K562 (cell line): Measurements from ENCODE around the gene ITGAD. TPM values are rescaled to one million over a fixed set of nuclear protein-coding genes. Genes with fewer than 3 reads are reported as not detected.
A peak's percentile ranks its signal among the peaks of the same experiment; 100 is the strongest.

Source experiments
- ATAC-seq: fragments of 200-7000 bp; cut with Tn5 transposase; 3 replicates; pipeline ENCODE4 v1.9.1; 2020; ENCODE audit warnings: moderate library complexity
- BruUV-seq: library from RNA; stranded (reverse); fragments of 400-500 nt; replicated peaks from 2 replicates; lab custom pipeline; 2021; lab: Mats Ljungman, UMichigan
- CTCF ChIA-PET: fragments of 300-600 bp; formaldehyde crosslinking; extraction: SDS; loops from one replicate; lab custom pipeline; 2021; ENCODE audit warnings: low intra/inter-chr PET ratio; lab: Yijun Ruan, JAX
- POLR2A ChIA-PET: fragments of 300-600, 350-650 bp; sonication (Branson Sonifier 250); formaldehyde crosslinking; extraction: SDS; loops from one replicate; lab custom pipeline; 2021; ENCODE audit warnings: antibody characterized with exemption, inconsistent platforms; lab: Yijun Ruan, JAX
- DNase-seq, 4 experiments: peaks; one replicate each; pipeline versions ENCODE4 v3.0.0 to v3.0.0-alpha.2; 2011 to 2018; ENCODE audit warnings: low spot score in 3 of 4, mixed read lengths in 3 of 4; ENCODE audit errors: extremely low read depth in 1 of 4
- FAIRE-seq: peaks from 2 replicates; lab custom pipeline; 2011; peaks lifted over from hg19 to GRCh38; lab: Jason Lieb, UNC
- H2AFZ ChIP-seq: 2 replicates; pipeline ENCODE4 v1.6.0; 2011; ENCODE audit warnings: low read depth, low read length, control low read depth, inconsistent platforms
- H3K27ac ChIP-seq: fragments of 200-600 bp; 3 replicates; pipeline ENCODE4 v1.8.0; 2011; ENCODE audit warnings: low read depth, mild to moderate bottlenecking, control low read depth, inconsistent platforms, low read length, moderate library complexity, mixed read lengths; ENCODE audit errors: extremely low read depth
- H3K27me3 ChIP-seq, 2 experiments: fragments of 300-600 bp in 1 of 2; 2 replicates in 1 of 2; 3 replicates in 1 of 2; pipeline versions ENCODE4 v1.6.0 to v1.8.0; 2011; ENCODE audit warnings: inconsistent platforms in 2 of 2, low read length in 2 of 2, mild to moderate bottlenecking in 1 of 2, mixed read lengths in 1 of 2, moderate library complexity in 1 of 2; ENCODE audit not compliant: control insufficient read depth in 2 of 2, insufficient read depth in 2 of 2
- H3K36me3 ChIP-seq: fragments of 300-600 bp; 3 replicates; pipeline ENCODE4 v1.8.0; 2011; ENCODE audit warnings: mild to moderate bottlenecking, low read length, inconsistent platforms; ENCODE audit not compliant: control insufficient read depth, insufficient read depth
- H3K4me1 ChIP-seq, 2 experiments: fragments of 200-600 bp in 1 of 2; replicated peaks in 1 of 2; 2 replicates in 1 of 2; 3 replicates in 1 of 2; pipeline versions ENCODE4 v1.5.1 to v1.8.0; 2011; ENCODE audit warnings: inconsistent platforms in 2 of 2, low read length in 2 of 2, mild to moderate bottlenecking in 1 of 2, mixed read lengths in 1 of 2, moderate library complexity in 1 of 2; ENCODE audit not compliant: control insufficient read depth in 2 of 2, insufficient read depth in 2 of 2
- H3K4me2 ChIP-seq: 2 replicates; pipeline ENCODE4 v1.6.1; 2011; ENCODE audit warnings: low read length, control low read depth, inconsistent platforms, mixed read lengths; ENCODE audit not compliant: insufficient read depth
- H3K4me3 ChIP-seq: fragments of 200-600 bp; sonication (generic), shearing (Covaris generic); 2 replicates; pipeline ENCODE4 v1.5.1; 2016; ENCODE audit warnings: control low read depth, inconsistent platforms
- H3K79me2 ChIP-seq: fragments of 200-600 bp; 3 replicates; pipeline ENCODE4 v1.8.0; 2011; ENCODE audit warnings: low read length, inconsistent platforms; ENCODE audit not compliant: control insufficient read depth, insufficient read depth
- H3K9ac ChIP-seq, 2 experiments: 2 replicates each; pipeline versions ENCODE4 v1.6.0 to v1.6.1; 2011; ENCODE audit warnings: low read depth in 2 of 2, low read length in 2 of 2, control low read depth in 1 of 2, inconsistent platforms in 1 of 2, mild to moderate bottlenecking in 1 of 2, mixed read lengths in 1 of 2; ENCODE audit not compliant: insufficient read depth in 1 of 2
- H3K9me1 ChIP-seq: one replicate; pipeline ENCODE4 v1.6.0; 2011; ENCODE audit warnings: inconsistent platforms, mild to moderate bottlenecking, low read length, moderate library complexity; ENCODE audit not compliant: control insufficient read depth, insufficient read depth
- H3K9me3 ChIP-seq: replicated peaks from 2 replicates; pipeline ENCODE4 v1.5.1; 2011; ENCODE audit warnings: low read depth, low read length, inconsistent platforms; ENCODE audit not compliant: control insufficient read depth, insufficient read depth
- H4K20me1 ChIP-seq: replicated peaks from 2 replicates; pipeline ENCODE4 v1.6.1; 2011; ENCODE audit warnings: low read length, inconsistent platforms, mixed read lengths; ENCODE audit not compliant: control insufficient read depth, insufficient read depth
- DIDO1 ChIP-seq: fragments of 450-650 bp; IDR thresholded peaks from 2 replicates; pipeline ENCODE4 v1.6.1; 2016; ENCODE audit warnings: low read depth, missing biosample characterization, missing genetic modification characterization
- POLR2G ChIP-seq: fragments of 200-400 bp; formaldehyde crosslinking; IDR thresholded peaks from 2 replicates; pipeline ENCODE4 v1.6.1; 2017; ENCODE audit warnings: low read depth, mild to moderate bottlenecking, antibody characterized with exemption, low read length, moderate library complexity
- RBFOX2 ChIP-seq: fragments of 200-400 bp; formaldehyde crosslinking; IDR thresholded peaks from 2 replicates; pipeline ENCODE4 v1.6.1; 2017; ENCODE audit warnings: low read depth, mild to moderate bottlenecking, low read length, moderate library complexity
- VEZF1 ChIP-seq: fragments of 200-800 bp; sonication (Bioruptor generic); IDR thresholded peaks from 2 replicates; pipeline ENCODE4 v1.6.1; 2017; ENCODE audit warnings: missing genetic modification characterization, missing compliant biosample characterization
- WGBS: fragments of 100-300 bp; shearing (Covaris generic); methylation state at CpG from one replicate; pipeline ENCODE4 v1.1.6; 2016; ENCODE audit warnings: low coverage, mixed read lengths; ENCODE audit not compliant: insufficient coverage; ENCODE audit errors: missing lambda C conversion rate; 5-methylcytosine and 5-hydroxymethylcytosine counted together
- in situ Hi-C: fragments of 300-500 bp; cut with MboI; formaldehyde crosslinking; loops from 4 replicates; pipeline ENCODE4 v1.15.0; 2018; ENCODE audit warnings: inconsistent platforms, mixed read lengths
- intact Hi-C: fragments of 100-400 bp; cut with micrococcal nuclease; formaldehyde crosslinking; loops from 2 replicates; pipeline ENCODE4 v1.14.2; 2022
- polyA plus RNA-seq, 8 experiments: library from polyadenylated mRNA; depleted of rRNA in 4 of 8; stranded (reverse) in 5 of 8; unstranded in 3 of 8; fragments of >200 nt; fragmentation: Nextera tagmentation in 2 of 8; fragmentation: Illumina TruSeq in 1 of 8; extraction: Ambion mirVana in 2 of 8; extraction: Trizol in 1 of 8; gene quantifications; 2 replicates each; pipeline versions ENCODE4 v1.2.1 to v1.2.3, GENCODE V29; 2011 to 2014; ENCODE audit warnings: inconsistent platforms in 1 of 8, missing spikeins in 1 of 8
- total RNA-seq, 7 experiments: library from RNA; depleted of rRNA in 6 of 7; stranded (reverse); fragments of >200 nt in 6 of 7; fragmentation: Illumina TruSeq in 2 of 7; extraction: Trizol in 2 of 7; gene quantifications; 2 replicates each; pipeline versions ENCODE4 v1.2.1 to v1.2.3, GENCODE V29; 2011 to 2021; ENCODE audit warnings: low replicate concordance in 1 of 7

ITGAD gene
- total and polyA plus RNA-seq, 9 of the 15 experiments (the other 6 are each of a cell fraction or from before 2014, with no cell fraction given), result not detected

- H2AFZ ChIP-seq, result peak within 1 kb of the TSS; percentile 77
- CTCF ChIA-PET, result no interaction called here
These were observed 79.0 kb downstream of the ITGAD start, which contains the start of gene TGFB1I1 for GRCh38 chr16:31471875-31472708. Gene TGFB1I1, plus strand, starts transcription at chr16:31472152. Its CDS starts 37 bp downstream, at chr16:31472189.

More at GRCh38 chr16:31471875-31472708, 79.0 kb downstream of the ITGAD start, which contains the start of gene TGFB1I1:
- Histone ChIP-seq H3K27ac (no peak within 1 kb of the TSS), H3K79me2 (no peaks in the 10 kb centered on the region), H3K4me1 (peaks cover 18 to 45% of the 10 kb centered on the region in 2 experiments; a peak in 4 of 5 replicates), H3K9me1 (no peaks in the 10 kb centered on the region), H3K27me3 (no peaks in the 10 kb centered on the region), H3K4me2 (peak within 1 kb of the TSS; percentile 32), H3K4me3 (no peak within 1 kb of the TSS; the same call in 1 of the 2 replicates), H3K9me3 (no peaks in the 10 kb centered on the region), H3K9ac (peak within 1 kb of the TSS; percentile 14 to 72; a peak in 2 of 4 replicates), H4K20me1 (no peaks in the 10 kb centered on the region), H3K36me3 (peaks cover 4% of the 10 kb centered on the region; the same call in 1 of the 3 replicates)
- FAIRE-seq (no peak), DNase-seq (no peak), ATAC-seq (no peak)
- POLR2A ChIA-PET, result no interaction called here
- intact Hi-C loops, result loop anchor here (5.0 kb wide), 1 partner anchor 50 kb away; no protein-coding TSS in a partner anchor
- BruUV-seq, result no TSS peak
- TF ChIP-seq DIDO1 (tag) (no peak), RBFOX2 (peak; percentile 30; the same call in 1 of the 2 replicates), POLR2G (0 out of 2 replicates have a peak, but pooled peaks have one; percentile 23), VEZF1 (CRISPR knock-in tag) (0 out of 2 replicates have a peak, but pooled peaks have one; percentile 25)
- in situ Hi-C loops, result no loop called here
- WGBS, result 59% methylated on average over 24 of the region's 63 CpGs
